Lower leg skin (tissue), 3 donors: ENCODE measurements around the gene PRRT4.

Experiments used
- CTCF ChIP-seq, 3 donors: fragments of 450-650 bp; IDR thresholded peaks; one replicate each; pipeline ENCODE4 v1.5.1; 2016; ENCODE audit warnings: antibody characterized with exemption in 3 of 3, mild to moderate bottlenecking in 3 of 3, moderate library complexity in 2 of 3
- POLR2A ChIP-seq, 2 donors: fragments of 450-650 bp; IDR thresholded peaks; one replicate each; pipeline ENCODE4 v1.6.1; 2016 to 2017; ENCODE audit warnings: antibody characterized with exemption in 2 of 2, mild to moderate bottlenecking in 1 of 2, moderate library complexity in 1 of 2

DNA sequence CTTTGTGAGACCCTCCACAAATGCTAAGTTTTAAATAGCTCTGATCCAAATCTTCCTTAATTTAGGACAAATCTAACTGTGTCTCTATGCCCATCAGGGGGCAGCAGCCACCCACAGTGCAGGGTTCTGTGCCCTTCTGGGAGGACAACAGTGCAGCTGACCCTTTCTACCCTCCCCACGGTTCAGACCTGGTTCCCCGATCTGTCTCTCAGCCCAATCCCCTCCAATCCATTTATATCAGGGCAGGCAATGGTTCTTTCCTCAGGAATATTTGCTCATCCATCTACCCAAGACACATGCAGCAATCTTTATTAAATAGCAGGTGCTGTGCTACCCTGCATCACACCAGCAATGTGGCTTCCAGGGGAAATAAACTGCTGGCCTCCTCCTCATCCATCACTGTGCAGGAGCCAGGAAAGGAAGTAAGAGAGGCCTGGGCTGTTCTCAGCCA, 13.8 kb downstream of the PRRT4 start:
- no peak for TF ChIP-seq POLR2A (IDR thresholded peaks at IDR 0.05)
- TF ChIP-seq CTCF (IDR thresholded peaks at IDR 0.05) = no peak
